K562 (cell line): ENCODE data around the gene LYPLA2. TPM values are rescaled to one million over a fixed set of nuclear protein-coding genes. Genes with fewer than 3 reads are reported as not detected.

Experiments
- ARID4B ChIP-seq: sonication (generic); formaldehyde crosslinking; IDR thresholded peaks from 2 replicates; pipeline ENCODE4 v1.8.0; 2022; ENCODE audit warnings: mild to moderate bottlenecking, missing genetic modification reagents
- BRCA1 ChIP-seq, 2 experiments: fragments of 450-650 bp in 1 of 2; sonication (generic) in 1 of 2; formaldehyde crosslinking in 1 of 2; IDR thresholded peaks; 2 replicates each; pipeline versions ENCODE4 v1.5.0 to v1.6.1; 2017 to 2020; ENCODE audit warnings: mild to moderate bottlenecking in 1 of 2, missing genetic modification reagents in 1 of 2
- CHD2 ChIP-seq: IDR thresholded peaks from 2 replicates; pipeline ENCODE4 v1.6.1; 2011; ENCODE audit warnings: low read depth, low read length
- CREB1 ChIP-seq, 2 experiments: sonication (generic) in 1 of 2; formaldehyde crosslinking in 1 of 2; IDR thresholded peaks; 2 replicates each; pipeline versions ENCODE4 v1.6.1 to v1.8.0; 2012 to 2022; ENCODE audit warnings: inconsistent platforms in 1 of 2, mild to moderate bottlenecking in 1 of 2, missing genetic modification reagents in 1 of 2, moderate library complexity in 1 of 2
- ETV6 ChIP-seq, 3 experiments: fragments of 150-350 bp in 1 of 3; sonication (generic) in 1 of 3; formaldehyde crosslinking in 1 of 3; IDR thresholded peaks; 2 replicates each; pipeline versions ENCODE4 v1.6.1 to v1.8.0; 2014 to 2022; ENCODE audit warnings: borderline replicate concordance in 2 of 3, low read depth in 2 of 3, antibody characterized with exemption in 1 of 3, low read length in 1 of 3, mild to moderate bottlenecking in 1 of 3, missing genetic modification reagents in 1 of 3
- EZH2 ChIP-seq: IDR thresholded peaks from 2 replicates; pipeline ENCODE4 v1.6.1; 2012; ENCODE audit warnings: low read depth, mild to moderate bottlenecking, inconsistent platforms, low read length, borderline replicate concordance
- FOXK1 ChIP-seq: sonication (generic); formaldehyde crosslinking; IDR thresholded peaks from 2 replicates; pipeline ENCODE4 v1.8.0; 2022; ENCODE audit warnings: missing genetic modification reagents, mild to moderate bottlenecking, borderline replicate concordance
- MTA2 ChIP-seq: fragments of 450-650 bp; IDR thresholded peaks from 2 replicates; pipeline ENCODE4 v1.6.1; 2016; ENCODE audit warnings: low read depth
- NUFIP1 ChIP-seq: fragments of 450-650 bp; IDR thresholded peaks from 2 replicates; pipeline ENCODE4 v1.6.1; 2018; ENCODE audit not compliant: partially characterized antibody
- PHF21A ChIP-seq: fragments of 450-650 bp; IDR thresholded peaks from 2 replicates; pipeline ENCODE4 v1.6.1; 2017; ENCODE audit warnings: low read depth, borderline replicate concordance
- SMAD4 ChIP-seq: fragments of 250-450 bp; sonication (Bioruptor Pico); conservative IDR thresholded peaks from 2 replicates; pipeline ENCODE4 v1.8.0; 2021; ENCODE audit warnings: inconsistent platforms, mild to moderate bottlenecking, moderate library complexity
- TAF7 ChIP-seq: fragments of 450-650 bp; IDR thresholded peaks from 2 replicates; pipeline ENCODE4 v1.6.1; 2016; ENCODE audit warnings: missing genetic modification characterization, missing compliant biosample characterization
- TRIM24 ChIP-seq, 2 experiments: fragments of 450-650 bp; IDR thresholded peaks; 2 replicates each; pipeline ENCODE4 v1.6.1; 2016
- ZNF12 ChIP-seq: sonication (generic); formaldehyde crosslinking; IDR thresholded peaks from 2 replicates; pipeline ENCODE4 v1.4.0; 2020; ENCODE audit warnings: mild to moderate bottlenecking, missing genetic modification reagents
- ZNF274 ChIP-seq: IDR thresholded peaks from 2 replicates; pipeline ENCODE4 v1.6.1; 2011; ENCODE audit warnings: low read depth, mild to moderate bottlenecking, low read length, moderate library complexity, borderline replicate concordance
- ZNF655 ChIP-seq: fragments of 250-450 bp; sonication (Bioruptor Pico); IDR thresholded peaks from 2 replicates; pipeline ENCODE4 v1.5.0; 2021
- polyA plus RNA-seq, 8 experiments: library from polyadenylated mRNA; depleted of rRNA in 4 of 8; stranded (reverse) in 5 of 8; unstranded in 3 of 8; fragments of >200 nt; fragmentation: Nextera tagmentation in 2 of 8; fragmentation: Illumina TruSeq in 1 of 8; extraction: Ambion mirVana in 2 of 8; extraction: Trizol in 1 of 8; gene quantifications; 2 replicates each; pipeline versions ENCODE4 v1.2.1 to v1.2.3, GENCODE V29; 2011 to 2014; ENCODE audit warnings: inconsistent platforms in 1 of 8, missing spikeins in 1 of 8
- total RNA-seq, 7 experiments: library from RNA; depleted of rRNA in 6 of 7; stranded (reverse); fragments of >200 nt in 6 of 7; fragmentation: Illumina TruSeq in 2 of 7; extraction: Trizol in 2 of 7; gene quantifications; 2 replicates each; pipeline versions ENCODE4 v1.2.1 to v1.2.3, GENCODE V29; 2011 to 2021; ENCODE audit warnings: low replicate concordance in 1 of 7
- TF ChIP-seq, protein P1 (sequence below): fragments of 250-450 bp; sonication (Bioruptor Pico); IDR thresholded peaks from 2 replicates; pipeline ENCODE4 v1.5.0; 2021; ENCODE audit warnings: mild to moderate bottlenecking, moderate library complexity

LYPLA2 gene
- total and polyA plus RNA-seq, 9 of the 15 experiments (the other 6 are each of a cell fraction or from before 2014, with no cell fraction given), result 3.9 to 128 (median 60.1) TPM

DNA sequence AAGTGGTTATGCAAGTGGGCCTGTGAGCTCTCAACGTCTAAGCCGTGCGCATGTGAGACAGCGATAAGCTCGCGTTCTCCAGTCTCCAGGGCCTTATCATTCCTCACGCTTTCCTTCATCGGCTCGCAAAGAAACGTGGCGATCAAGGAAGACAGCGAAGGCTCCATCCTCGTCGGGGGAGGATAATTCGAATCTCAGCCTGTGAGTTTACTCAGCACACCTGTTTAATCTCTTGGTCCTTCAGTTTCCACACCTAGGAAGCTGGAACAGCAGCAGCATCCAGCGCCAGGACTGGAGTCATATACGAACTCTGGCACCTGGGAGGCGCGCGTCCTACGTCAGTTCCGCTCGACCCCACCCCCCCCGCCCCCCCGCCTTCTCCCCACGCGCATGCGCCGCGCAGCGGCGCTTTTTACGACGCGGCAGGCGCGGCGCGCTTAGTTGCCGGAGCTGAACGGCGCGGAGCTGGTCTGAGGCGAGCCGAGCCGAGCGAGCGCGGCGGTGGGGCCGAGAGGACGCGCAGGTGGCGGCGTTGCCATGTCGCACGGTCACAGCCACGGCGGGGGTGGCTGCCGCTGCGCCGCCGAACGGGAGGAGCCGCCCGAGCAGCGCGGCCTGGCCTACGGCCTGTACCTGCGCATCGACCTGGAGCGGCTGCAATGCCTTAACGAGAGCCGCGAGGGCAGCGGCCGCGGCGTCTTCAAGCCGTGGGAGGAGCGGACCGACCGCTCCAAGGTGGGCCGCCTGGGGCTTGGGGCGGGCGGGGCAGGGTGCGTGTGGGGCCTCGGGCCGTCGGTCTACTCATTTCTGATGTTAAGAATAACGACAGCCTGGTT, 12.7 kb upstream of the LYPLA2 start, which contains the start of gene PITHD1 (continued):
- 0 out of 2 replicates have a peak, but pooled peaks have one; percentile 6 for TF ChIP-seq ZNF12 (CRISPR knock-in tag)
- no peak for TF ChIP-seq PHF21A
- peak; percentile 83 to 87 for TF ChIP-seq TRIM24 (IDR thresholded peaks at IDR 0.05)
- no peak for TF ChIP-seq ZNF655
- peak; percentile 57 for TF ChIP-seq NUFIP1
- peak; percentile 7; the same call in 1 of the 2 replicates for TF ChIP-seq CHD2
- no peak for TF ChIP-seq ETV6 (IDR thresholded peaks at IDR 0.05; ENCODE audit: borderline replicate concordance in 1 of 2, low read depth in 2 of 2, low read length in 1 of 2)
- TF ChIP-seq ETV6 (CRISPR knock-in tag; IDR thresholded peaks at IDR 0.05; ENCODE audit: borderline replicate concordance), result peak; percentile 78; the same call in 1 of the 2 replicates
- TF ChIP-seq ARID4B (CRISPR knock-in tag), result peak; percentile 69; the same call in 1 of the 2 replicates
- no peak for TF ChIP-seq ZNF274
- peak; percentile 77; the same call in 1 of the 2 replicates for TF ChIP-seq FOXK1 (CRISPR knock-in tag)
- TF ChIP-seq, protein P1, sequence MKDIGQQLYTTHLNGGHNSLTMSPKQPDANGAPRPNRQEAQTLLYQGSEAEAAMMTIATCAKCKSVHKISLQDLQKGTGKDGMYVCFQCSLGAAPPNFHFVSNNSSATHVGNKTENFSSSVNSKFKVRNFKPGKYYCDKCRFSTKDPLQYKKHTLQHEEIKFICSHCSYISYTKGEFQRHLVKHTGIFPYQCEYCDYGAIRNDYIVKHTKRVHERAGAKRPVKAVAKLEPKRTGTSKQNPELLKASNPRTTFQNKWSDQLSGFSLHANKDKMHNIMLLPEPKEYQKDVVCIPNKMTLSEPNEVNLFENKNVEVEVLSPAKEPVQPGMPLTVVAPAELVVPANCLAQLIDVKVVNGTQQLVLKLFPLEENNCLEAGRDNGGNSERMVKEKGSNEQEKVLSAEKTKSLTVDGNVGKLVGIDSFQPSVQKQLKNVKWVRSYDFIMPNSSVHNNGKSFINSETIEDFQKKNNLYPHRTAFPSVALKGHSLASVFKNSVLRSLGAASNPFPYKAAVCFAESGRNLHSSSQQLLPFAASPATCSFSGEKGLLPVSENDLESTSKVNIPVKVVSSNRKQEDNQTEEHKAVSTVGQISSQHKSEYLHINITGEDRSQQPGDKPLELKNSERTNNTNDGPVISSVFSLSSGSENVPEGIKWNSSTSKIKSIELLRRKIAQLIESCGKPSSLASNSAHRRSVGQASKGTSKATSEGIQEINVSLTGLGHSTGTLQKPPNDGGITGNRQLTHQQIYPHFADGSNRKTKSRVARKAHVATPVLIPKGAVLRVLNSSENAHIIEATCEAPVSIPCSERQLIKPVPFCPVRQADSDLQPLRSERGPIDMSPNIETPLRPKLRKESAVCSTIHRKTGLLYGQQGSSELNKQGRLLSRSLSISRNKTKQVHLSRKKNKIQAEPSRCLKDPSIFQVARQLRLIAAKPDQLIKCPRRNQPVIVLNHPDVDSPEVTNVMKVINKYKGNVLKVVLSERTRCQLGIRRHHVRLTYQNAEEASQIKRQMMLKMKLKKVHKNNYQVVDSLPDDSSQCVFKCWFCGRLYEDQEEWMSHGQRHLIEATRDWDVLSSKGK (CRISPR knock-in tag), result no peak
- TF ChIP-seq MTA2, result peak; percentile 88
- TF ChIP-seq TAF7, result 0 out of 2 replicates have a peak, but pooled peaks have one; percentile 40
- TF ChIP-seq BRCA1 (IDR thresholded peaks at IDR 0.05), result no peak
- no peak for TF ChIP-seq BRCA1 (CRISPR knock-in tag; IDR thresholded peaks at IDR 0.05)
- TF ChIP-seq CREB1 (IDR thresholded peaks at IDR 0.05), result peak; percentile 92; the same call in 1 of the 2 replicates
- peak; percentile 93 for TF ChIP-seq CREB1 (CRISPR knock-in tag; IDR thresholded peaks at IDR 0.05)
- TF ChIP-seq SMAD4 (CRISPR knock-in tag), result peak; percentile 67
- no peak for TF ChIP-seq EZH2
